ENCODE results near the gene ZBTB7B.
A peak's percentile ranks its signal among the peaks of the same experiment; 100 is the strongest.

ZBTB7B gene

GRCh38 chr1:155062702-155063411 lies 60.3 kb downstream of the ZBTB7B start:
- DNase-seq, result peak; percentile 93

- DNase-seq, result peak; percentile 93
These were observed 61.0 kb downstream of the ZBTB7B start, which contains the start of gene EFNA4 for GRCh38 chr1:155063550-155064110. Gene EFNA4, plus strand, starts transcription at chr1:155063740. Its CDS starts 84 bp downstream, at chr1:155063824.

GRCh38 chr1:155064111-155064831 lies 61.7 kb downstream of the ZBTB7B start:
- peak; percentile 77 for DNase-seq

- DNase-seq, result no peak
These were observed 62.3 kb downstream of the ZBTB7B start for GRCh38 chr1:155064832-155065429.

GRCh38 chr1:155066777-155067176 lies 64.2 kb downstream of the ZBTB7B start:
- no peak for DNase-seq
